Endothelial cell of umbilical vein (primary cell): ENCODE data around the gene NCOA7. TPM values are rescaled to one million over a fixed set of nuclear protein-coding genes. Genes with fewer than 3 reads are reported as not detected.
"Not testable (repeated sequence)": the region's sequence is repeated elsewhere in the genome, so short reads cannot be mapped to it uniquely, and the experiment has no call there.

Experiments used
- BruUV-seq: library from RNA; stranded (reverse); fragments of 400-500 nt; replicated peaks from 2 replicates; lab custom pipeline; 2021; lab: Mats Ljungman, UMichigan
- CTCF ChIA-PET: fragments of 300-600, 350-600 bp; sonication (Branson Sonifier 250); formaldehyde crosslinking; loops from one replicate; lab custom pipeline; 2021; ENCODE audit warnings: antibody characterized with exemption, inconsistent platforms; lab: Charles Lee
- POLR2A ChIA-PET: fragments of 300-600, 350-600 bp; sonication (Branson Sonifier 250); formaldehyde crosslinking; loops from one replicate; lab custom pipeline; 2021; ENCODE audit warnings: antibody characterized with exemption, inconsistent platforms; lab: Charles Lee
- DNase-seq: peaks from one replicate; pipeline ENCODE4 v3.0.0-alpha.2; 2011; ENCODE audit warnings: low read depth, low spot score
- FAIRE-seq: peaks from 2 replicates; lab custom pipeline; 2011; peaks lifted over from hg19 to GRCh38; lab: Jason Lieb, UNC
- H2AFZ ChIP-seq: 2 replicates; pipeline ENCODE4 v1.6.0; 2012; ENCODE audit warnings: low read depth, low read length, control low read depth, inconsistent platforms
- H3K27ac ChIP-seq: 2 replicates; pipeline ENCODE4 v1.5.1; 2011; ENCODE audit warnings: low read depth, mild to moderate bottlenecking, control low read depth, low read length, moderate library complexity; ENCODE audit not compliant: insufficient read depth
- H3K27me3 ChIP-seq, 2 experiments: 2 replicates each; pipeline versions ENCODE4 v1.6.0 to v1.6.1; 2011; ENCODE audit warnings: low read length in 2 of 2, mixed read lengths in 1 of 2; ENCODE audit not compliant: control insufficient read depth in 2 of 2, insufficient read depth in 2 of 2
- H3K36me3 ChIP-seq, 2 experiments: 2 replicates in 1 of 2; 3 replicates in 1 of 2; pipeline ENCODE4 v1.5.1; 2011; ENCODE audit warnings: low read length in 2 of 2, mild to moderate bottlenecking in 1 of 2, moderate library complexity in 1 of 2; ENCODE audit not compliant: control insufficient read depth in 2 of 2, insufficient read depth in 2 of 2; ENCODE audit errors: extremely low read depth in 1 of 2
- H3K4me1 ChIP-seq: 3 replicates; pipeline ENCODE4 v1.5.1; 2011; ENCODE audit warnings: mild to moderate bottlenecking, low read length; ENCODE audit not compliant: control insufficient read depth, insufficient read depth; ENCODE audit errors: extremely low read depth
- H3K4me2 ChIP-seq: 2 replicates; pipeline ENCODE4 v1.6.1; 2011; ENCODE audit warnings: low read length, control low read depth, mixed read lengths; ENCODE audit not compliant: insufficient read depth
- H3K4me3 ChIP-seq, 3 experiments: fragments of 200-600 bp in 1 of 3; sonication (generic), shearing (Covaris generic) in 1 of 3; replicated peaks in 1 of 3; 2 replicates each; pipeline ENCODE4 v1.5.1; 2011 to 2016; ENCODE audit warnings: control low read depth in 3 of 3, low read length in 3 of 3, mild to moderate bottlenecking in 2 of 3, inconsistent platforms in 1 of 3, low read depth in 1 of 3, moderate library complexity in 1 of 3; ENCODE audit not compliant: insufficient read depth in 1 of 3
- H3K79me2 ChIP-seq: 2 replicates; pipeline ENCODE4 v1.6.0; 2012; ENCODE audit warnings: low read length, inconsistent platforms; ENCODE audit not compliant: control insufficient read depth, insufficient read depth
- H3K9ac ChIP-seq: replicated peaks from 2 replicates; pipeline ENCODE3; 2011; ENCODE audit warnings: low read length, control low read depth; ENCODE audit not compliant: insufficient read depth; ENCODE audit errors: extremely low read depth
- H3K9me1 ChIP-seq: replicated peaks from 3 replicates; pipeline ENCODE4 v1.6.0; 2011; ENCODE audit warnings: mild to moderate bottlenecking, low read length; ENCODE audit not compliant: control insufficient read depth, insufficient read depth; ENCODE audit errors: extremely low read depth
- H3K9me3 ChIP-seq: replicated peaks from 2 replicates; pipeline ENCODE4 v1.5.1; 2012; ENCODE audit warnings: low read length, inconsistent platforms; ENCODE audit not compliant: control insufficient read depth, insufficient read depth
- H4K20me1 ChIP-seq: replicated peaks from 2 replicates; pipeline ENCODE3; 2011; ENCODE audit warnings: mild to moderate bottlenecking, low read length; ENCODE audit not compliant: control insufficient read depth, insufficient read depth; ENCODE audit errors: extremely low read depth
- CTCF ChIP-seq, 2 donors: IDR thresholded peaks; 1 replicate in 1 of 2; 2 replicates in 1 of 2; pipeline ENCODE4 v1.5.1; 2011; ENCODE audit warnings: low read length in 2 of 2, mild to moderate bottlenecking in 2 of 2, moderate library complexity in 2 of 2, control low read depth in 1 of 2, inconsistent platforms in 1 of 2, low read depth in 1 of 2; ENCODE audit not compliant: insufficient read depth in 1 of 2; ENCODE audit errors: extremely low read depth in 1 of 2
- FOS ChIP-seq: IDR thresholded peaks from 2 replicates; pipeline ENCODE4 v1.6.1; 2011; ENCODE audit warnings: mild to moderate bottlenecking, low read length, moderate library complexity, borderline replicate concordance; ENCODE audit not compliant: insufficient read depth
- JUN ChIP-seq: IDR thresholded peaks from 2 replicates; pipeline ENCODE4 v1.6.1; 2011; ENCODE audit warnings: borderline replicate concordance, low read depth; ENCODE audit not compliant: insufficient read length, insufficient read depth
- MAX ChIP-seq: IDR thresholded peaks from 2 replicates; pipeline ENCODE4 v1.6.1; 2011; ENCODE audit not compliant: insufficient read depth, insufficient read length
- POLR2A ChIP-seq: IDR thresholded peaks from 2 replicates; pipeline ENCODE4 v1.6.1; 2012; ENCODE audit warnings: low read depth, mild to moderate bottlenecking, control low read depth, low read length
- dilution Hi-C: fragments of 300-500 bp; cut with MboI; formaldehyde crosslinking; loops from one replicate; pipeline ENCODE4 v1.15.0; 2019; ENCODE audit warnings: low sequenced_read_pairs; ENCODE audit not compliant: extremely low pct_ligation_motif_present
- intact Hi-C: fragments of 100-400 bp; cut with micrococcal nuclease; formaldehyde crosslinking; loops from one replicate; pipeline ENCODE4 v1.10.0; 2022
- polyA plus RNA-seq, 4 experiments: library from polyadenylated mRNA; depleted of rRNA in 3 of 4; stranded (reverse) in 3 of 4; unstranded in 1 of 4; fragments of >200 nt; gene quantifications; 2 replicates each; pipeline versions ENCODE4 v1.2.1 to v1.2.3, GENCODE V29; 2011 to 2012; ENCODE audit warnings: missing spikeins in 1 of 4
- total RNA-seq: library from RNA; stranded (reverse); gene quantifications from 2 replicates; pipeline ENCODE4 v1.2.3, GENCODE V29; 2021

The NCOA7 gene
- total and polyA plus RNA-seq, 2 donors (not counting 3 experiments of a cell fraction or from before 2014, with no cell fraction given), result 27.7 to 71.2 TPM

GRCh38 chr6:125910527-125910926, 119.8 kb downstream of the NCOA7 start:
- intact Hi-C loops, result loop anchor here (1.0 kb wide), 1 partner anchor 46 kb away; the partner anchor contains the start of gene HINT3
- Histone ChIP-seq H3K4me2 (peak overlapping the region; percentile 30), H3K27ac (peak overlapping the region; percentile 81), H3K4me1 (peaks cover 38% of the 10 kb centered on the region), H3K36me3 (peaks cover 10 to 11% of the 10 kb centered on the region in 2 experiments), H2AFZ (no peak overlapping the region), H3K27me3 (no peaks in the 10 kb centered on the region), H3K79me2 (no peaks in the 10 kb centered on the region), H3K9me3 (no peaks in the 10 kb centered on the region), H3K4me3 (no peak overlapping the region), H3K9ac (no peak overlapping the region), H4K20me1 (no peaks in the 10 kb centered on the region), H3K9me1 (peaks cover 2% of the 10 kb centered on the region)
- no peak for TF ChIP-seq CTCF (IDR thresholded peaks at IDR 0.05; ENCODE audit: extremely low read depth in 1 of 2, insufficient read depth in 1 of 2, low read depth in 1 of 2, low read length in 2 of 2)
- TF ChIP-seq FOS, result peak; percentile 16
- peak; percentile 49 for TF ChIP-seq JUN
- TF ChIP-seq MAX, result no peak
- TF ChIP-seq POLR2A, result no peak
- ChIA-PET POLR2A (interaction anchor here (1.0 kb wide), 1 partner anchor 47 kb away, joined by 4 read pairs; no protein-coding TSS in a partner anchor), CTCF (interaction anchor here (1.1 to 1.4 kb wide), 5 partner anchors 21 to 120 kb away, joined by 3 to 4 read pairs (median 3); partner anchors contain the start of gene NCOA7)
- peak; percentile 53 for FAIRE-seq
- dilution Hi-C loops, result no loop called here
- BruUV-seq, result no TSS peak
- peak; percentile 28 for DNase-seq

GRCh38 chr6:125911051-125911451, 120.3 kb downstream of the NCOA7 start:
- FAIRE-seq, H4K20me1 ChIP-seq, DNase-seq, H3K79me2 ChIP-seq, H3K9me3 ChIP-seq, H3K27ac ChIP-seq, intact Hi-C loops, dilution Hi-C loops, H2AFZ ChIP-seq, BruUV-seq, H3K27me3 ChIP-seq, H3K9ac ChIP-seq, H3K4me2 ChIP-seq, H3K9me1 ChIP-seq, H3K4me3 ChIP-seq: not testable (repeated sequence)
- peaks cover 10 to 13% of the 10 kb centered on the region in 2 experiments for H3K36me3 ChIP-seq
- peaks cover 38% of the 10 kb centered on the region for H3K4me1 ChIP-seq
- ChIA-PET POLR2A (interaction anchor here (1.0 kb wide), 1 partner anchor 47 kb away, joined by 4 read pairs; no protein-coding TSS in a partner anchor), CTCF (interaction anchor here (1.1 kb wide), 1 partner anchor 21 kb away, joined by 3 read pairs; no protein-coding TSS in a partner anchor)

- H3K27me3 ChIP-seq, BruUV-seq, H3K9me3 ChIP-seq, intact Hi-C loops, H3K4me3 ChIP-seq, FAIRE-seq, DNase-seq, POLR2A ChIA-PET, H4K20me1 ChIP-seq, H3K9ac ChIP-seq, H3K9me1 ChIP-seq, H3K79me2 ChIP-seq, H3K27ac ChIP-seq, H2AFZ ChIP-seq, dilution Hi-C loops, H3K4me2 ChIP-seq: not testable (repeated sequence)
- Histone ChIP-seq H3K36me3 (peaks cover 13% of the 10 kb centered on the region in 2 experiments), H3K4me1 (peaks cover 33% of the 10 kb centered on the region)
- CTCF ChIA-PET, result interaction anchor here (1.4 kb wide), 1 partner anchor 44 kb away, joined by 4 read pairs; the partner anchor contains the start of gene HINT3
Observed at GRCh38 chr6:125912430-125912829, 121.7 kb downstream of the NCOA7 start.
